ENCODE data around the gene VTN.
"Not testable (repeated sequence)": the region's sequence is repeated elsewhere in the genome, so short reads cannot be mapped to it uniquely, and the experiment has no call there.

The VTN gene

GRCh38 chr17:28342313-28342712 lies 27.8 kb downstream of the VTN start:
- DNase-seq (ENCODE audit: low spot score): no peak

- no peak for DNase-seq (ENCODE audit: low spot score)
Observed at GRCh38 chr17:28341516-28341915, 28.6 kb downstream of the VTN start.

- no peak for DNase-seq (ENCODE audit: low spot score)
Observed at GRCh38 chr17:28340374-28340773, 29.7 kb downstream of the VTN start.

GRCh38 chr17:28339431-28339830 lies 30.7 kb downstream of the VTN start:
- DNase-seq (ENCODE audit: low spot score): no peak

DNA sequence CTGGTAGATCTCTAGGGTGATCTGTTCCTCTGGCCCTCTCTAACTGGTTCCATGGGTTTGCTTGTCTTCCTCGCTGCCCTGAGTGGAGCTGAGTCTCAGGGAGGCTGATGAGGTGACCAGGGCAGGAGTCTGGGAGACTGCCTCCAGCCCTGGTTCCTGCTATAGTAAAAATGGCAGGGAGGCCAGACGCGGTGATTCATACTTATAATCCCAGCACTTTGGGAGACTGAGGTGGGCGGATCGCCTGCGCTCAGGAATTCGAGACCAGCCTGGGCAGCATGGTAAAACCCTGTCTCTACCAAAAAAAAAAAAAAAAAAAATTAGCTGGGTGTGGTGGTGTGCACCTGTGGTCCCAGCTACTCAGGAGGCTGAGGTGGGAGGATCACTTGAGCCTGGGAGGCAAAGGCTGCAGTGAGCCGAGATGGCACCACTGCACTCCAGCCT lies 31.3 kb downstream of the VTN start:
- DNase-seq (ENCODE audit: low spot score): not testable (repeated sequence)

- DNase-seq (ENCODE audit: low spot score): no peak
Observed at GRCh38 chr17:28338056-28338768, 31.9 kb downstream of the VTN start.

- peak; percentile 81 for DNase-seq (ENCODE audit: low spot score)
Observed at GRCh38 chr17:28335959-28336871, 33.9 kb downstream of the VTN start.

GRCh38 chr17:28335201-28335958 lies 34.7 kb downstream of the VTN start, which contains the start of the genes IFT20 and TNFAIP1:
IFT20 (minus strand) TSS chr17:28335472; CDS start chr17:28331985, 3,487 bp downstream.
TNFAIP1 (plus strand) TSS chr17:28335761; CDS start chr17:28339522, 3,761 bp downstream.
- peak; percentile 96 for DNase-seq (ENCODE audit: low spot score)

GRCh38 chr17:28334666-28335200 lies 35.4 kb downstream of the VTN start:
- DNase-seq (ENCODE audit: low spot score): no peak

DNA sequence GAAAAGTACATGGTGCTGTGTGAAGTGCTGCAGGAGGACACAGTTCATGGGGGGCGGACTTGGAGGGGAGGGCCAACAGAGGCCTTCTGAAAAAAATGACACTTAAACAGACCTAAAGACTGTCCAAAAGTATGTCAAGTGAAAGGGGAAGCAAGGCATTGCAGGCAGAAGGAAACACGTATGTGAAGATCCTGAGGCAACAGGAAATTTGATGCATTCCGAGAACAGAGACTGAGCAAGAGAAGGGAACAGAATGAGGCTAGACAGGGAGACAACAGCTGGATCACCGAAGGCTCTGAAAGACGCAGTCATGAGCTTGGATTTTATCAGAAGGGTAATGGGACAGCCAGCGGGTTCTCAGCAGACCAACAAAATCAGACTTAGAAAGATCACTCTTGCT lies 35.9 kb downstream of the VTN start:
- no peak for DNase-seq (ENCODE audit: low spot score)

- no peak for DNase-seq (ENCODE audit: low spot score)
Observed at GRCh38 chr17:28333083-28333746, 36.9 kb downstream of the VTN start.

DNA sequence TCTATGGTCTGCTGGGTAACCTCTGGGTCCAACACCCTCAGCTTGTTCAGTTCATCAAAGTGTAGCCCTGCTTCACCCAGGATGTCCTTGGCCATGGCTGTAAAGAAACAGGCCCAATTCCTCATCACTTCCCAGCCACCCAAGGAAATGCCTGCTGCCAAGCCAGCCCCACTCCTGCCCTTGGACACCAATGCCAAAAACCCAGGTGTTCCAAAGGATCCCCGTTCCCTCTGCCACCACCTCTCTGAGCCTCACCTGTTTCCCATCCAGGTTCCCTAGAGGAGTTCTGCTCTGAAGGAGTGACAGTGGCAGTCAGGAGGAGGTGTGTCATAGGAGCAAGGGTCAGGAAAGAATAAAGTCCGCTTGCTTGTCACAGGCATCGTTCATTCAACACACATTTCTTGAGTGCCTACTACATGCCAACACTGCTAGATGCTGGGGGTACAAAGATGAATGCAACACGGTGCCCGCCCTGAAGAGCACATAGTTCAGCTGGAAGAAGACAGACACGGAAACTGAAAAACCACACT lies 38.2 kb downstream of the VTN start:
- DNase-seq (ENCODE audit: low spot score): no peak

DNA sequence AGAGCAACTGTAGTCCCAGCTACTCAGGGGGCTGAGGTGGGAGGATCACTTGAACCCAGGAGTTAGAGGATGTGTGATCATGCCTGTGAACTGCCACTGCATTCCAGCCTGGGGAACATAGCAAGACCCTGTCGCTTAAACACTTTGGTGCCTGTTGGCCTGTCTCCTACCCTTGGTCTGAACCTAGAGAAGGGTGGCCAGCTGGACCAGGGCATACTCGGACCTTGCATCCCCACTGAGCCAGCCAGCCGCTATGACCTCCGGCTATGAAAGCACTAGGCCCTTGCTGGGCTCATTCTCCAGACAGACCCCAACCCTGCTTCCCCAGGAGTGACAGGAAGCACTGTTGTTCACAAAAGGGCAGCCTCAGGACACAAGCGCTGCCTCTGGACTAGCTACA lies 39.4 kb downstream of the VTN start:
- no peak for DNase-seq (ENCODE audit: low spot score)

DNA sequence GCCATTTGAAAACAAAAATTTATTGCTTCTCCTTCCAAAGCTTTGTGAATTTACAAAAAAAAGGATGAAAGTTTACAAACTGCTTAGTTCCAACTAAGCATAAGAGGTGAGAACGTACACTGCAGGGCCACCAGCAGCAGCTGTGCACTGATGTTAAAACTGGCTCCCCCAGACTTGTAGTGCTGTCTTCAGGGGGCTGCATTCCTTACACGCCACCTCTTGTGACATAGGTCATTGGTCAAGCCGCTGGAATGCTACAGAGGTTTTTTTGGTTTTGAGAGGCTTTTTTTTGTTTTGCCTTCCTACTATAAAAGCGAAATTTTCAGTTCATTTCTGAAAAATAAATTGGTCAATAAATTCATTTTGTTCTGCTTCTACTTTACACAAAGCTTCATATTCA lies 41.8 kb downstream of the VTN start:
- no peak for DNase-seq (ENCODE audit: low spot score)

DNA sequence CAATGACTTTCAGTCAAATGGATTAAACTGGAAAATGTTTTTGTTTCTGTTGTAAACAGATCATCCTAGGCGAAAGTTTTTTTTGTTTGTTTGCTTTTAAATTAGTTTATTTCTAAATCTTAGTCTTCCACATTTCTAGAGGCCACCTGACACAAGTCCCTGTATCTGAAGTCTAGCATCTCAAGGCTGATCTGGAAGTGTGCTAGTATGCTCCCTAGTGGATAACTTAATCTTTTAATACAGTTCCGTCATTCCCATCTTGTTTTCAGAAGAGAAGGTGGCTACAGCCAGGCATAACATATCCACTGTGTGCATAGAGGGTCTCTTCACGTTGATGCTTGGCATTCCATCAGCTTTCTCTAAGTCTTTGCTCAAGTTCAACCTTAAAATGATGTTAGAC lies 42.4 kb downstream of the VTN start:
- peak; percentile 26 for DNase-seq (ENCODE audit: low spot score)

DNA sequence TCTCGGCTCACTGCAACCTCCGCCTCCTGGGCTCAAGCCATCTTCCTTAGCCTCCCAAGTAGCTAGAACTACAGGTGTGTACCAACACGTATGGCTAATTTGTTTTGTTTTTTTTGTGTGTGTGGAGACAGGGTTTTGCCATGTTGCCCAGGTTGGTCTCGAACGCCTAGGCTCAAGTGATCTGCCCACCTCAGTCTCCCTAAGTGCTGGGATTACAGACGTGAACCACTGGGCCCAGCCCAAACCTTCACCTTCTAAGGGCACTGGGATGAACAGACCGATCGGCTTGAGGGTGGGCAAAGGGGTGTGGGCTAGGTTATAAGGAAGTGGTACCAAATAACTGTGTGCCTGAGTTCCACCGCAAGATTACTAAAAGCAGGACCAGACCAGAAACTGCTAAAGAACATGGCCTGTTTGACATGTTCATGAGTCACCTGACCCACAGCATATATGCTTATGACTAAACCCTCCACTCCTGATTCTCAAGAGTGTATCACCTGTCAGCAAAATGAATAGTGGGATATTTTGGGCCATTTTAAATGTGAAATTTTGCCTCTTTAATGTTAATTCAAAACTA lies 43.0 kb downstream of the VTN start:
- DNase-seq (ENCODE audit: low spot score): no peak

- DNase-seq (ENCODE audit: low spot score): no peak
Observed at GRCh38 chr17:28326114-28326513, 44.0 kb downstream of the VTN start.

- DNase-seq (ENCODE audit: low spot score): no peak
Observed at GRCh38 chr17:28325211-28325610, 44.9 kb downstream of the VTN start.

- DNase-seq (ENCODE audit: low spot score): no peak
Observed at GRCh38 chr17:28324781-28325180, 45.3 kb downstream of the VTN start.

- DNase-seq (ENCODE audit: low spot score): no peak
Observed at GRCh38 chr17:28324267-28324745, 45.8 kb downstream of the VTN start.

Data from AG08395 (cell line).